Lower leg skin (tissue), 3 donors: ENCODE results near the gene PRPF6.

Source experiments
- POLR2A ChIP-seq, 2 donors: fragments of 450-650 bp; IDR thresholded peaks; one replicate each; pipeline ENCODE4 v1.6.1; 2016 to 2017; ENCODE audit warnings: antibody characterized with exemption in 2 of 2, mild to moderate bottlenecking in 1 of 2, moderate library complexity in 1 of 2
- TF ChIP-seq, protein P1 (sequence below), 3 donors: fragments of 450-650 bp; IDR thresholded peaks; one replicate each; pipeline ENCODE4 v1.5.1; 2016; ENCODE audit warnings: antibody characterized with exemption in 3 of 3, mild to moderate bottlenecking in 3 of 3, moderate library complexity in 2 of 3

DNA sequence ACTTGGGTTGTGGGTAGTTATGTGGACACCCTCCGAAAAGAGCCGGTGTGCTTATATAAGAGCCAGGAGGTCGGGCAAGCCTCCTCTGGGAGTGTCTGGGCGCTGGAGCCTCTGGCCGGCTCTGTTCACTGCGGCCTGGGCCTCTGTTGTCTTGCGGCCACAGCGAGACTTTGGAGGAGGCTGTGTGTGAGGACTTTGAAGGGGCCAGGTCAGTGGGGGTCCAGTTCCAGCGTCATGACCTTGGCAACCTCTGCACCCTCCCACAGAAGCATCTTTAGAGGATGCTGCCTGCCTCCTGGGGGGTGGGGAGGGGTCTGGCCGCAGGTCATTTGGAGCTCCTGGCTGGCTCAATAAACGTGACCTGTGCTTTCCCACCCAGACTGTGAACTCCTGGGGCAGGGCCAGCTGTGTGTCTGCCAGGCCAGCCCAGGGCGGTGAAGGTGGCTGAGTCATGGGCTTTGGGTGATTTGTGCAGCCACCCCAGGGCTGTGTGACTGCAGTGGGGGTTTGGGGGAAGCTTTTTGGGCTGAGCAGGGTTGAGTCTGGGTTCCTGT, 83.3 kb downstream of the PRPF6 start:
- TF ChIP-seq POLR2A (IDR thresholded peaks at IDR 0.05): no peak
- TF ChIP-seq, protein P1, sequence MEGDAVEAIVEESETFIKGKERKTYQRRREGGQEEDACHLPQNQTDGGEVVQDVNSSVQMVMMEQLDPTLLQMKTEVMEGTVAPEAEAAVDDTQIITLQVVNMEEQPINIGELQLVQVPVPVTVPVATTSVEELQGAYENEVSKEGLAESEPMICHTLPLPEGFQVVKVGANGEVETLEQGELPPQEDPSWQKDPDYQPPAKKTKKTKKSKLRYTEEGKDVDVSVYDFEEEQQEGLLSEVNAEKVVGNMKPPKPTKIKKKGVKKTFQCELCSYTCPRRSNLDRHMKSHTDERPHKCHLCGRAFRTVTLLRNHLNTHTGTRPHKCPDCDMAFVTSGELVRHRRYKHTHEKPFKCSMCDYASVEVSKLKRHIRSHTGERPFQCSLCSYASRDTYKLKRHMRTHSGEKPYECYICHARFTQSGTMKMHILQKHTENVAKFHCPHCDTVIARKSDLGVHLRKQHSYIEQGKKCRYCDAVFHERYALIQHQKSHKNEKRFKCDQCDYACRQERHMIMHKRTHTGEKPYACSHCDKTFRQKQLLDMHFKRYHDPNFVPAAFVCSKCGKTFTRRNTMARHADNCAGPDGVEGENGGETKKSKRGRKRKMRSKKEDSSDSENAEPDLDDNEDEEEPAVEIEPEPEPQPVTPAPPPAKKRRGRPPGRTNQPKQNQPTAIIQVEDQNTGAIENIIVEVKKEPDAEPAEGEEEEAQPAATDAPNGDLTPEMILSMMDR (IDR thresholded peaks at IDR 0.05): no peak
